HepG2 (cell line): Measurements from ENCODE around the gene TBC1D22A. TPM values are rescaled to one million over a fixed set of nuclear protein-coding genes. Genes with fewer than 3 reads are reported as not detected.

Experiments
- ARID5B ChIP-seq: IDR thresholded peaks from 2 replicates; pipeline ENCODE4 v1.4.0; 2020; ENCODE audit warnings: mild to moderate bottlenecking, missing genetic modification reagents
- BRF2 ChIP-seq: sonication (generic); formaldehyde crosslinking; IDR thresholded peaks from 2 replicates; pipeline ENCODE4 v1.8.1; 2022; ENCODE audit warnings: mild to moderate bottlenecking, missing genetic modification reagents
- CHD2 ChIP-seq: IDR thresholded peaks from 2 replicates; pipeline ENCODE4 v1.6.1; 2011; ENCODE audit warnings: low read depth, low read length, improper control_type of control experiment
- EHMT2 ChIP-seq: fragments of 200-600 bp; sonication (generic); IDR thresholded peaks from 2 replicates; pipeline ENCODE4 v1.7.0; 2017; ENCODE audit warnings: antibody characterized with exemption, low read depth, low read length, borderline replicate concordance
- FOXP4 ChIP-seq: sonication (generic); formaldehyde crosslinking; IDR thresholded peaks from 2 replicates; pipeline ENCODE4 v1.4.0; 2020; ENCODE audit warnings: missing genetic modification reagents
- ISL2 ChIP-seq: sonication (generic); formaldehyde crosslinking; IDR thresholded peaks from 2 replicates; pipeline ENCODE4 v1.5.0; 2020; ENCODE audit warnings: missing genetic modification reagents
- NCOA5 ChIP-seq: sonication (generic); formaldehyde crosslinking; IDR thresholded peaks from 2 replicates; pipeline ENCODE4 v1.4.0; 2020; ENCODE audit warnings: missing genetic modification reagents
- PITX1 ChIP-seq: sonication (generic); formaldehyde crosslinking; IDR thresholded peaks from 2 replicates; pipeline ENCODE4 v1.5.1; 2020; ENCODE audit warnings: mild to moderate bottlenecking, missing genetic modification reagents
- SP140L ChIP-seq: sonication (generic); formaldehyde crosslinking; IDR thresholded peaks from 2 replicates; pipeline ENCODE4 v1.4.0; 2020; ENCODE audit warnings: missing genetic modification reagents, borderline replicate concordance
- THAP7 ChIP-seq: sonication (generic); formaldehyde crosslinking; IDR thresholded peaks from 2 replicates; pipeline ENCODE4 v1.8.1; 2023; ENCODE audit warnings: mild to moderate bottlenecking, missing genetic modification reagents
- ZFX ChIP-seq: sonication (generic); formaldehyde crosslinking; IDR thresholded peaks from 2 replicates; pipeline ENCODE4 v1.4.0; 2020; ENCODE audit warnings: mild to moderate bottlenecking, low read depth, missing genetic modification reagents, moderate library complexity
- ZNF451 ChIP-seq: sonication (generic); formaldehyde crosslinking; IDR thresholded peaks from 2 replicates; pipeline ENCODE4 v1.5.0; 2020; ENCODE audit warnings: mild to moderate bottlenecking, missing genetic modification reagents
- ZNF503 ChIP-seq: sonication (generic); formaldehyde crosslinking; IDR thresholded peaks from 2 replicates; pipeline ENCODE4 v1.4.0; 2020; ENCODE audit warnings: missing genetic modification reagents
- ZNF562 ChIP-seq: sonication (generic); formaldehyde crosslinking; IDR thresholded peaks from 2 replicates; pipeline ENCODE4 v1.8.0; 2022; ENCODE audit warnings: missing genetic modification reagents, borderline replicate concordance
- ZXDC ChIP-seq: sonication (generic); formaldehyde crosslinking; IDR thresholded peaks from 2 replicates; pipeline ENCODE4 v1.5.0; 2020; ENCODE audit warnings: mild to moderate bottlenecking, missing genetic modification reagents
- polyA plus RNA-seq, 8 experiments: library from polyadenylated mRNA; depleted of rRNA in 3 of 8; stranded (reverse) in 7 of 8; unstranded in 1 of 8; fragments of >200 nt; fragmentation: Illumina TruSeq in 4 of 8; extraction: Trizol in 4 of 8; gene quantifications; 2 replicates each; pipeline versions ENCODE4 v1.2.1 to v1.2.3, GENCODE V29; 2011 to 2016; ENCODE audit warnings: low read depth in 4 of 8, missing spikeins in 1 of 8, mixed read lengths in 1 of 8; ENCODE audit not compliant: insufficient read depth in 1 of 8
- total RNA-seq, 5 experiments: library from RNA; depleted of rRNA; stranded (reverse); fragments of >200 nt; fragmentation: Illumina TruSeq; extraction: Trizol; gene quantifications; 2 replicates each; pipeline ENCODE4 v1.2.3, GENCODE V29; 2016; ENCODE audit warnings: low read depth in 1 of 5

Gene TBC1D22A
- total and polyA plus RNA-seq, 2 of the 13 experiments (the other 11 are each of a cell fraction or from before 2014, with no cell fraction given) = 17.3 to 18.0 TPM

DNA sequence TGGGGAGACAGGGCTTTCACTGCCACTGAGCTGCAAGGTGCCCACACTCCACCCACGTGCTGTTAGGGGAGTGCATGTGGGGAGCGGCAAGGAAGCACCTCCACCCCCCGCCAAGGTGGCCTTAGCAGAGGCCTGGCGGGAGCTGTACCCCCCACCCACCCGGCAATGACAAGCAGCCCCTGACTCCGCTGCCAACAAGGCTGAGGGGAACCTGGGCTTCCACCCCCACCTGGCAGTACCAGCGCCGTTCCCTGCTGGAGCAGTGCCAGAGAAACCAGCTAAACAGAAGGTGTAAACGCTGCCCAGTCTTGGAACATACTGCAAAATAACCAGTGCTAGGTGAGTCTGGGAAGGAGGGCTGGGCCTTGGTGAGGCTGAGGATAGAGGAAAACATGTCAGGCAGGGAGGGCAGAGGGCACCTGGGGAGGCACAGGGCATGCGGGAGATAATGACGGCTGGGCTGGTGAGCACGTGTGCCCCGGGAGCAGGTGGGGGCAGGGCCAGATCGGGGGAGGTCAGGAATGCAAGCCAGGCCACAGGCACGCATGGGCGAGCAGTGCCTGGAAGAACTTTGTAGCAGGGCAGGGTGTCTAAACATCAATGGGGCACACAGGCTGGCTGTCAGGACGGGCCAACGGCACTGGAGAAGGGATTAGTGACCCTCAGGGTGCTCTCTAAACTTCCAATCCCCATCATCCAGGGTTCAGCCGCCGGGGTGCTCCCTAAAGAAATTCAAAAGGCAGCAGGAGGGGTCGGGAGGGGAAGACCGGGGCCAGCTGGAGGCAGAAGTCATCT lies 31.0 kb upstream of the TBC1D22A start (continued):
- TF ChIP-seq EHMT2 (no peak), PITX1 (CRISPR knock-in tag) (peak; percentile 97), ZXDC (peak; percentile 89), BRF2 (no peak), ARID5B (CRISPR knock-in tag) (peak; percentile 94), NCOA5 (CRISPR knock-in tag) (no peak), ZNF503 (CRISPR knock-in tag) (peak; percentile 61; the same call in 1 of the 2 replicates), ISL2 (CRISPR knock-in tag) (peak; percentile 58; the same call in 1 of the 2 replicates), CHD2 (peak; percentile 18; the same call in 1 of the 2 replicates), ZNF451 (0 out of 2 replicates have a peak, but pooled peaks have one; percentile 45), SP140L (CRISPR knock-in tag) (no peak), FOXP4 (CRISPR knock-in tag) (peak; percentile 75), ZNF562 (CRISPR knock-in tag) (no peak), ZFX (peak; percentile 89), THAP7 (peak; percentile 61; the same call in 1 of the 2 replicates)
